Measurements from ENCODE around the gene POTEB3.
"Not testable (repeated sequence)": the region's sequence is repeated elsewhere in the genome, so short reads cannot be mapped to it uniquely, and the experiment has no call there.

Gene POTEB3

DNA sequence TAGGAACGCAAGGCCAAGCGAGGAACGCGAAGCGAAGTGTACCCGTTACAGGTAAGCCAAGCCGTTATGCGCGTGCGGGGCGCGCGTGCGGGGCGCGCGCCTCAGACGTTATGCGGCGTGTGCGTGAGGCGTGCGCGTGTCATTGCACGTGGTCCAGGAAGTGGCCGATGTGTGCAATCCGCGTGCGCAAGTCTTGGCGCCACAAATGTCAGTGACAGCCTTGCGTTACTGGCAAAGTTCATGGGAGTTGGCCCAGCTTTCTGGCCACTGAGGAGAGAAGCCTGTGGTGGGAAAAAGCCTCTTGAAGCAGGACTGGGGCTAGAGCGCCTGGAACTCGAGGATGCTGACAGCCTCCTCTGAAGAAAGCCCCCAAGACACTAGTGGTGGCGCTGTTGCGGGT lies at the start of gene POTEB3:
Gene POTEB3, minus strand, starts transcription at position 101 of the 400 bp plus-strand sequence. CDS start 488 bp downstream, outside the sequence.
- not testable (repeated sequence) for DNase-seq

- DNase-seq, result not testable (repeated sequence)
Observed at GRCh38 chr15:21453683-21454082, 13.4 kb upstream of the POTEB3 start.

DNA sequence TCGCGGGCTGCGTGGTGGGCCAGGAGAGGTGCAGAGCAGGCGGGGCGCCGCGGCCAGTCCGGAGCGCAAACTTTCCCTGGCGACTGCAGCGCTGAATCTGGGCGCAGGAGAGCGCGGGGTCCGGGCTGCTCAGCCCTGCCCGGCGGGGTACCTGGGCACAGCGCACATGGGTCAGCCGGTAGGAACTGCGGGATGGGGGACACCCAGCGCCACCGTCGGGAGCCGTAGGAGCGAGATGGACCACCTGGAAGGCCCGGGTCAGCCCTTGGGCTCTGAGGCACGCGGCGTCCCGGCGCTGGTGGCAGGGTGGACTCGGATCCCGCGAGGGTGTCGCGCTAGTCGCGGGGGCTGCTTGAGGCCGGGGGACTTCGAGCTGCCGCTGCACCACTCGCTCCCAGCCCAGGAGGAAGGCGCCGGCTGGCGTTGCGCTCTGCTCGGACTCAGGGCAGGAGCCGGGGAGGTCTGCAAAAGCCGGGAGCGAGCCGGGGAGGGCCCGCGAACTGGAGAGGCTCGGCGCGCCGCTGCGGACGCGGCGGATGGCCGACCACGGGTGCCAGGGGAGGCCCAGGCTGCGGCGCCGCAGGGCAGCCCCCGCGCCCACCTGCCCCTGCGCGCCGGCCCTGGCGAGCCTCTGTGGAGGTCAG lies 11.7 kb upstream of the POTEB3 start:
- DNase-seq, result not testable (repeated sequence)

DNA sequence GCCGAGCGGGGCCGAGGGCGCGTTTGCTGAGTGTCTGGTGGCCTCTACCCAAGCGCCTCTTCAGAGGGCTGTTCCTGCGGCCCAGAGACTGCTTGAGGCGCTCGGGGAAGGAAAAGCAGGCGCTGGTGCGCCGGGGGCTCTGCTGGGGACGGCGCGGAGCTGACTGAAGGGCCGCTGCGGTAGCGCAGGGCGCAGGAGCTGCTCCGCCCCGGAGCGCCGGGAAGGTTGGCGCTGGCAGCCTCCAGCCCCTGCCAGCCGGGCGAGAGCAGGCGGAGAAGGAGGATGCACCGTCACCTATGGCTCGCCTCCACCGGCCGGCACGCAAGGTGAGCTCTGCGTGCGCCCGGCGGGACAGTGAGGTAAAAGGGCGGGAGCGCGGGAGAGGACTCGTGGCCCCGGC lies 11.2 kb upstream of the POTEB3 start:
- DNase-seq, result not testable (repeated sequence)

DNA sequence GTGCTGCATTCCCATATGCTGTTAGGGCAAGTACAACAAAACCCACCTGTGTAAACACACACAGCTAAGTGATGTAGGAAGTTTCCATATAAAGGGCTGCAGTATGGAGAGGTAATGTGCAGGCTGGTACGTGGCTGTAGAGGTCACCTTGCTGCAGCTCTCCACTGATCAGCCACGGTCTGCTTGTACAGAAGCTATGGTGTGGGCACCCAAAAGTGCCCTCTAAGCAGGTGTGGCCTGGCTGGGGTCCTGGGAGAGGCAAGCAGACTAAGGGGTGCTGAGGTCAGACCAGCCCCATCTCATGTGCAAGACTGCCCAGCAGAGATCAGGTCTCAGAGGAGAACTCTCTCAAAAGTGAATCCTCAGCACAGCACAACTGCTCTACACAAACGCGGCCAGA lies 32.9 kb downstream of the POTEB3 start:
- not testable (repeated sequence) for DNase-seq

GRCh38 chr15:21401531-21401930 lies 38.8 kb downstream of the POTEB3 start:
- not testable (repeated sequence) for DNase-seq

- DNase-seq, result not testable (repeated sequence)
Observed at GRCh38 chr15:21399111-21399510, 41.2 kb downstream of the POTEB3 start.

DNA sequence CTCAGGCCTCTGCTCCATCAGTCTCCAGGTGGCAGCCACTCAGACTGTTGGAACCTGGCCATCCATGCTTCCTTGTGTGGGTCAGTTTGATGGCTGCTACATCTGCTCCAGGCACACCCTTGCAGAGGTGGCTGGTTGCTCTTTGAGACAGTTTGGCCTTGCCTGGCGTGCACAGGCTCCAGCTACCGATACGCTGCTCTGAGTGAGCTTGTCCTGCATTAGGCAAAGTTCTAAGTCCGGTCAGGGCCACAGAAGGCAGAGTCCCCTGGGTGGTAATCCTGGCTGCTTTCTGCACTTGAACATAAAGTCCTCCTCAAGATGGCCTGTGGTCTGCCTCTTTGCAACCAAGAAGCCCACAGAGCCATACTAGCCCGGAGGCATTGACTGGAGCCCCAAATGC lies 41.8 kb downstream of the POTEB3 start:
- DNase-seq, result not testable (repeated sequence)

DNA sequence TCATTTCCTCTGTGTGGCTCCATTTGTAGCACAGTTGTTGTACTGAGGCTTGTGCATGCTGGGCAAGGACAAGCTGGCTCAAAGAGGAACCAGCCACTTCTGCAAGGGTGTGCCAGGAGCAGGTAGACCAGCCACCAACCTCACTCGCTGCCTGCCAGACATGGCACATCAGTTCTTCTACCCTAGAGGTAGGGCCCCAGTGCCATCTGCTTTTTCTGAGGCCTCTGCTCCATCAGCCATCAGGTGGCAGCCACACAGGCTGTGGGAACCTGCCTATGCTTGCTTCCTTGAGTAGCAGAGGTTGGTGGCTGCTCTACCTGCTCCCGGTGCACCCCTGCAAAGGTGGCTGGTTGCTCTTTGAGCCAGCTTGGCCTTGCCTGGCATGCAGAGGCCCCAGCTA lies 42.6 kb downstream of the POTEB3 start:
- not testable (repeated sequence) for DNase-seq

GRCh38 chr15:21397186-21397585 lies 43.1 kb downstream of the POTEB3 start:
- DNase-seq, result not testable (repeated sequence)

GRCh38 chr15:21385961-21386360 lies 54.3 kb downstream of the POTEB3 start:
- not testable (repeated sequence) for DNase-seq

GRCh38 chr15:21383866-21384485 lies 56.3 kb downstream of the POTEB3 start:
- not testable (repeated sequence) for DNase-seq

DNA sequence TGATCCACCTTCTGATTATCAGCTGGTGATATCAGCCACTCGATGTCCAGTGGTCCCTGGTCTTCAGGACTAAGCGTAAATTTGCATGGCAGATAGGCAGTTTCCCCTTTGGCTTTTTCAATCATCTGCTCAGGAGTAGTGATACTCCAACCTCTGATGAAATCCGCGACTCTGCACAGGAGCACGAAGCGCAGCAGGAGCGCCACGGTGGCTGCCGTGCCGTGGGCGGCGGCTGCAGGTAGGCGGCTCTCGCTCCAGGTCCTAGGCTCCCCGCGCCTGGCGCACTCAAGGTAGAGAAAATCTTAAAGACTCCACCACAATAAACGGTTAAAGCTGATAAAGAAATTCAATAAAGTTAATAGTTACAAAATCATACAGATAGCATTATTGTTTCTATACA lies 66.6 kb downstream of the POTEB3 start:
- DNase-seq, result not testable (repeated sequence)

GRCh38 chr15:21369177-21369576 lies 71.1 kb downstream of the POTEB3 start:
- DNase-seq, result not testable (repeated sequence)

GRCh38 chr15:21368625-21369024 lies 71.7 kb downstream of the POTEB3 start:
- DNase-seq, result not testable (repeated sequence)
